HCT116 (cell line): ENCODE measurements around the gene MED10.

Source experiments
- CTCF ChIP-seq, 3 experiments: fragments of 200-600 bp in 1 of 3; sonication (generic) in 1 of 3; IDR thresholded peaks in 2 of 3; conservative IDR thresholded peaks in 1 of 3; 2 replicates each; pipeline ENCODE4 v1.5.1; 2012 to 2017; ENCODE audit warnings: low read depth in 2 of 3, low read length in 2 of 3, antibody characterized with exemption in 1 of 3, borderline replicate concordance in 1 of 3, control low read depth in 1 of 3, mild to moderate bottlenecking in 1 of 3, mixed read lengths in 1 of 3, mixed run types in 1 of 3, moderate library complexity in 1 of 3; ENCODE audit not compliant: insufficient read depth in 1 of 3
- EGR1 ChIP-seq: IDR thresholded peaks from 2 replicates; pipeline ENCODE4 v1.6.1; 2012; ENCODE audit warnings: low read depth
- EZH2 ChIP-seq: fragments of 200-600 bp; sonication (generic); IDR thresholded peaks from 2 replicates; pipeline ENCODE4 v1.6.1; 2017; ENCODE audit warnings: antibody characterized with exemption, mixed run types
- EZH2phosphoT487 ChIP-seq: fragments of 200-600 bp; IDR thresholded peaks from 2 replicates; pipeline ENCODE4 v1.6.1; 2018; ENCODE audit warnings: antibody characterized with exemption, borderline replicate concordance
- MAX ChIP-seq: IDR thresholded peaks from 2 replicates; pipeline ENCODE4 v1.6.1; 2012
- POLR2A ChIP-seq: IDR thresholded peaks from 2 replicates; pipeline ENCODE4 v1.7.0; 2011; ENCODE audit warnings: borderline replicate concordance; ENCODE audit not compliant: insufficient read depth, insufficient read length; ENCODE audit errors: extremely low read depth
- POLR2AphosphoS5 ChIP-seq: IDR thresholded peaks from 2 replicates; pipeline ENCODE4 v1.6.1; 2011; ENCODE audit warnings: mild to moderate bottlenecking, low read depth, low read length, moderate library complexity
- RAD21 ChIP-seq: IDR thresholded peaks from 2 replicates; pipeline ENCODE4 v1.6.1; 2012; ENCODE audit warnings: low read depth, mild to moderate bottlenecking
- REST ChIP-seq: IDR thresholded peaks from 2 replicates; pipeline ENCODE4 v1.6.1; 2012; ENCODE audit warnings: low read depth
- SP1 ChIP-seq: IDR thresholded peaks from 2 replicates; pipeline ENCODE4 v1.6.1; 2012; ENCODE audit warnings: low read depth
- SRF ChIP-seq: IDR thresholded peaks from 2 replicates; pipeline ENCODE4 v1.6.1; 2012; ENCODE audit warnings: low read depth
- YY1 ChIP-seq: IDR thresholded peaks from 2 replicates; pipeline ENCODE4 v1.6.1; 2011; ENCODE audit warnings: low read length, low read depth, moderate library complexity, mild to moderate bottlenecking; ENCODE audit not compliant: insufficient replicate concordance; ENCODE audit errors: extremely low read depth

GRCh38 chr5:6427694-6428093, 49.3 kb upstream of the MED10 start:
- TF ChIP-seq CTCF (IDR thresholded peaks at IDR 0.05 in 2 of 3, conservative IDR thresholded peaks at IDR 0.05 in 1 of 3; ENCODE audit: borderline replicate concordance in 1 of 3, insufficient read depth in 1 of 3, low read depth in 2 of 3, low read length in 2 of 3) (no peak), YY1 (no peak), EZH2 (no peak), EZH2phosphoT487 (no peak), SP1 (no peak), SRF (no peak), RAD21 (no peak), POLR2A (no peak), POLR2AphosphoS5 (no peak), MAX (no peak), EGR1 (no peak), REST (no peak)
